GM21390 (cell line): Measurements from ENCODE around the gene BCAS3.
"Not testable (repeated sequence)": the region's sequence is repeated elsewhere in the genome, so short reads cannot be mapped to it uniquely, and the experiment has no call there.

Source experiments
- ATAC-seq: cut with Tn5 transposase; IDR thresholded peaks from one replicate; pipeline ENCODE4 v1.9.1; 2021; ENCODE audit not compliant: unreplicated experiment

Gene BCAS3

GRCh38 chr17:60916043-60916442, 238.4 kb downstream of the BCAS3 start:
- ATAC-seq: no peak

GRCh38 chr17:60920107-60920506, 242.5 kb downstream of the BCAS3 start:
- no peak for ATAC-seq

GRCh38 chr17:60923000-60923399, 245.3 kb downstream of the BCAS3 start:
- no peak for ATAC-seq

- ATAC-seq: no peak
These were observed 249.0 kb downstream of the BCAS3 start for GRCh38 chr17:60926466-60927183.

- ATAC-seq: no peak
These were observed 256.1 kb downstream of the BCAS3 start for GRCh38 chr17:60933739-60934138.

GRCh38 chr17:60934723-60935122, 257.1 kb downstream of the BCAS3 start:
- no peak for ATAC-seq

- not testable (repeated sequence) for ATAC-seq
These were observed 258.3 kb downstream of the BCAS3 start for GRCh38 chr17:60935991-60936390.

- ATAC-seq: no peak
These were observed 261.7 kb downstream of the BCAS3 start for GRCh38 chr17:60939318-60939717.

GRCh38 chr17:60941028-60941427, 263.4 kb downstream of the BCAS3 start:
- ATAC-seq: no peak

GRCh38 chr17:60941571-60941970, 263.9 kb downstream of the BCAS3 start:
- ATAC-seq: no peak

GRCh38 chr17:60944751-60945150, 267.1 kb downstream of the BCAS3 start:
- ATAC-seq: no peak

GRCh38 chr17:60947100-60947499, 269.4 kb downstream of the BCAS3 start:
- no peak for ATAC-seq

- ATAC-seq: no peak
These were observed 269.9 kb downstream of the BCAS3 start for GRCh38 chr17:60947543-60947942.

GRCh38 chr17:60952747-60953146, 275.1 kb downstream of the BCAS3 start:
- ATAC-seq: no peak

- ATAC-seq: no peak
These were observed 281.4 kb downstream of the BCAS3 start for GRCh38 chr17:60959011-60959410.

- no peak for ATAC-seq
These were observed 282.0 kb downstream of the BCAS3 start for GRCh38 chr17:60959696-60960095.

- ATAC-seq: no peak
These were observed 282.9 kb downstream of the BCAS3 start for GRCh38 chr17:60960398-60961065.

- ATAC-seq: no peak
These were observed 286.5 kb downstream of the BCAS3 start for GRCh38 chr17:60964160-60964559.

GRCh38 chr17:60968266-60968665, 290.6 kb downstream of the BCAS3 start:
- ATAC-seq: no peak

GRCh38 chr17:60969500-60970037, 291.9 kb downstream of the BCAS3 start:
- ATAC-seq: no peak

- ATAC-seq: no peak
These were observed 293.1 kb downstream of the BCAS3 start for GRCh38 chr17:60970741-60971140.
